SKM-1 (cell line): ENCODE results near the gene HIC1.
"Not testable (repeated sequence)": the region's sequence is repeated elsewhere in the genome, so short reads cannot be mapped to it uniquely, and the experiment has no call there.

Experiments used
- DNase-seq: peaks from one replicate; lab custom pipeline; 2025; ENCODE audit not compliant: unreplicated experiment; lab: John Stamatoyannopoulos, UW

Gene HIC1, protein sequence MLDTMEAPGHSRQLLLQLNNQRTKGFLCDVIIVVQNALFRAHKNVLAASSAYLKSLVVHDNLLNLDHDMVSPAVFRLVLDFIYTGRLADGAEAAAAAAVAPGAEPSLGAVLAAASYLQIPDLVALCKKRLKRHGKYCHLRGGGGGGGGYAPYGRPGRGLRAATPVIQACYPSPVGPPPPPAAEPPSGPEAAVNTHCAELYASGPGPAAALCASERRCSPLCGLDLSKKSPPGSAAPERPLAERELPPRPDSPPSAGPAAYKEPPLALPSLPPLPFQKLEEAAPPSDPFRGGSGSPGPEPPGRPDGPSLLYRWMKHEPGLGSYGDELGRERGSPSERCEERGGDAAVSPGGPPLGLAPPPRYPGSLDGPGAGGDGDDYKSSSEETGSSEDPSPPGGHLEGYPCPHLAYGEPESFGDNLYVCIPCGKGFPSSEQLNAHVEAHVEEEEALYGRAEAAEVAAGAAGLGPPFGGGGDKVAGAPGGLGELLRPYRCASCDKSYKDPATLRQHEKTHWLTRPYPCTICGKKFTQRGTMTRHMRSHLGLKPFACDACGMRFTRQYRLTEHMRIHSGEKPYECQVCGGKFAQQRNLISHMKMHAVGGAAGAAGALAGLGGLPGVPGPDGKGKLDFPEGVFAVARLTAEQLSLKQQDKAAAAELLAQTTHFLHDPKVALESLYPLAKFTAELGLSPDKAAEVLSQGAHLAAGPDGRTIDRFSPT

DNA sequence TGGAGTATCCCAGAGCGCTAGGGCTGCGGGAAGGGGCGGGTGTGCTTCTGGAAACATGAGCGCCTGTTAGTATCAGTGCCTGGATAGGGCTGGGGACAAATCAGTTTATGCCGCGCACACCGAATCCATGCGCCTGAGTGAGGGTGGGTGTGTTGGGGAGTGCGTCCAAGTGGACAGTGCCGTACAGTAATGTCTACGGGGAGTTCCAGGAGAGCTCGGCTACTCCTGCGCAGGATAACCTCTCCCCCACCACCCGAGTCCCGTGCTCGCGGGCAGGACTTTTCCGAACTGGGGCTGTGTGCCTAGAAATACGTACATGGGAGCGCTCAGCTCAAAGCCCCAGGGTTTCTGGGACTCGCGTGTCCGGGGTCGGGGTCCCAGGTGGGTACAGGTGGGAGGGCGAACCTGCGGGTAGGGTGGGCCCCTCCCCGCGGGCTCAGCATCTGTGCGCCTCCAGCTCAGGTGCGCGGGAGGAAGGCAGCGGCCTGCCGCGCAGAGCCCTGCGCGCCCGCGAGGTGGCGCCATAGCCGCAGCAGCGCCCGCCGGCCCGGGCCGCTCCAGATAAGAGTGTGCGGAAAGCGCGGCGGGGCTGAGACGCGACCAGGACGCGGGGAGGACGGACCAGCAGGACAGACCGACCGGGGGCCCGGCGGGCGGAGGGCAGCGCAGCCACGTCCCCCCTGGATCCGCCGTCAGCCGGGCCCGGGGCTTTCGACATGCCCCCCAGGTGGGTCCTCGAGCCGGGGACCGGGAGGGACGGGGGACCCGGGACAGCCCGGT is at the start of gene HIC1:
Gene HIC1 (plus strand): TSS at position 592 of the 780 bp plus-strand sequence. CDS start 1,588 bp downstream, outside the sequence.
- DNase-seq: peak; percentile 25

- no peak for DNase-seq
These were observed 46.4 kb upstream of the HIC1 start for GRCh38 chr17:2008332-2009126.

DNA sequence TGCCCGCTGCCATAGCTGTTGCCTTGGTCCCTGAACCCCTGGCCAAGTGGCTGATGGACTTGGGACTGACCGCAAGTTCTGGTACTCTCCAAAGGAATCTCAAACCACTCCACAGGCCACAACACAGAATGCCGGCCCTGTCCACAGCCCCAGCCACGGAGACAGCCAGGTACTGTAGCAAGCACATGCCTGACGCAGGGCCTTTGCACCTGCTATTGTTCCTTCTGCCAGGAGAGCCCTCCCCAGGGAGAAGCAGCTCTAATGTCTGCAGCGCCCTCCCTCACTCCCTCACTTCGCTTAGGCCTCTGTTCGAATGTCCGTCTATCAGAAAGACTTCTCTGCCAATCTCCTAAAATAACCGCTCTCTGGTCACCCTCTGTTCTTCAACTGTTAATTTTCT is 45.2 kb upstream of the HIC1 start:
- DNase-seq: no peak

DNA sequence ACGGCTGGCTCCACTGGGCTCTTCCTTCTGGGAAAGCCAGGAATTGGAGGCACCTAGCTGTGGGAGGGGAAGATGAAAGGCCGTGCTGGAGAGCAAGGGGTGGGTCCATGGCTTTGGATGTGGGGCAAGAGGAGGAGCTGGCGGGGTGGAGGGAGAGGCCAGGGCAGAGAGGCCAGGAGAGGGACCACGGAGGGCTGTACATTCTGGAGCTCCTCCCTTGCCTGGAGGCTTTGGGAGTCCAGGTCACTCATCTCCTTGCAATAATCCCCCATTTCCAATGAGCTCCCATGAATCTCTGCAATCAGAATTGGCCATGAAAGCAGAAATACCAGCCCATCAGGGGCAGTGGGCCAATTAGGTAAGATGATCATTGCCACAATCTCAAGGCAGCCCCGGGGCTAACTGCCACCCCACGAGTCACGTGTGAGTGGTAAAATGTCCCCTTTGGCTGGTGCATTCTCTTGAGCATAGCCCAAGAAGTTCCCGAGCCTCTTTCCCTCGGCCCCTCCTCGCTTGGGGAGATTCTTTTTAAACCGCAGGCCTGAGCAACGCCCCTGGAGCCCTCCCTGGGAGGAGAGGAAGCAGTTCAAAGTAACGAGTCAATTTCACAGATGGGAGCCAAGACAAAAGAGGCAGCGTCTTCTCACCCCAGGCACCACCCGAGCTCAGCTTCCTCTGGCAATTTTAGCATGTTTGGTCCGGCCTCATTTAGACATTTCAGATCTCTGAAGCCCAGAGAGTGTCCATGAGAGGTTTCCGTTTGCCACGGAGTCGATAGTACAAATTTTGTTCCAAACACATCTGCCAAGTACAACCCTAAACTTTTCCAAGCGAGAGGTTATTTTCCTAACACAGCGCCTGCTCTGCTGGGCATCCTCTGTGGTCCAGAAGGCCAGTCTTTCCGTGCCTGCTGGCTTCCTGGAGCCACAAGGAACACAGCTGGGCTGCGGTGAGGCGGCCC is 43.2 kb upstream of the HIC1 start:
- DNase-seq: no peak

DNA sequence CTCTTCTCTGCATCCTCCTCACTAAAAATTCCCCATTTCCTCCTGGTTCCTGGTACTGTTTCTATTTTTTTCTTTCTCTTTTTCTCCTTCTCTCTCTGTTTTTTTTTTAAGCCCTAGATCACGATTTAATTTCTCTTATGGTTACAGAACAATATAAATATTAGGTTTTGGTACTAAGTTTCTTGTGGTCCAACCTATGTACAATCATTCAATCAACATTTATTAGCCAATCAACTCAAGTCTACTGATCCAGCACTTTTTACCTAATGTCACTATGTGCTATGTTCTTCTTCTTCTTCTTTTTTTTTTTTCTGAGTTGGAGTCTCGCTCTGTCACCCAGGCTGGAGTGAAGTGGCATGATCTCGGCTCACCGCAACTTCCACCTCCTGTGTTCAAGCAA is 42.4 kb upstream of the HIC1 start:
- no peak for DNase-seq

GRCh38 chr17:2013220-2013993 is 41.5 kb upstream of the HIC1 start:
- DNase-seq: not testable (repeated sequence)

DNA sequence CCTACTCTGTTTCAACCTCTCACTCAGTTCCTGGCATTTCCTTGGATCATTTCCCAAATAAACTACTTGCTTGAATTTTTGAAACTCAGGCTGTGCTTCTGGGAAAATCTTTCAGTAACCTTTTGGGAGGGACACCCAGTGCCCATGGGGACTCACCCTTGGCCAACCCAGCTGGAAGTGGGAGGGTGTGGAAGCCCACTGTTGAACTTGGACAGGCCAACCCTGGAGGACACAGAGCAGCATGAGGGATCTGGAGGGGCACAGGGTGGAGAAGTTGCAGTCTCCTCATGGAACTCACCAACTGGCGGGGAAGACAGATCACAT is 40.9 kb upstream of the HIC1 start:
- no peak for DNase-seq

DNA sequence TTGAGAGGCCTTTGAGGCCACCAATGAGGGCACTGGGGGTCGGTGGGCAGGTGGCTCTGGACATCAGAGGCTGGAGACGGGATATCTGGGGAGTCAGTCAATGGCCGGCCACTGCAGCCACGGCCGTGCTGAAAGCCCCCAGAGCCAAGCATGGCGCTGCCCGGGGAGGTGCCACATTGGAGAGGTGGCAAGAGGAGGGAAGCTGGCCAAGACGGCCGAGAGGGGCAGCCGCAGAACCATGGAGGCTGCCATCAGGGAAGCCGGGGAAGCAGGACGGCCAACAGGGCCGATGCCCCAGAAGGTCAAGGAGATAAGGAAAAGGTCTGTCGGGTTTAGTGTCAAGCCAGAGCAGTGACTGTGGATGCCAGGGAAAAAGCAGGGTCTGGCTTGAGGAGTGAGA is 39.6 kb upstream of the HIC1 start:
- no peak for DNase-seq

GRCh38 chr17:2016494-2016893 is 38.4 kb upstream of the HIC1 start:
- DNase-seq: no peak

DNA sequence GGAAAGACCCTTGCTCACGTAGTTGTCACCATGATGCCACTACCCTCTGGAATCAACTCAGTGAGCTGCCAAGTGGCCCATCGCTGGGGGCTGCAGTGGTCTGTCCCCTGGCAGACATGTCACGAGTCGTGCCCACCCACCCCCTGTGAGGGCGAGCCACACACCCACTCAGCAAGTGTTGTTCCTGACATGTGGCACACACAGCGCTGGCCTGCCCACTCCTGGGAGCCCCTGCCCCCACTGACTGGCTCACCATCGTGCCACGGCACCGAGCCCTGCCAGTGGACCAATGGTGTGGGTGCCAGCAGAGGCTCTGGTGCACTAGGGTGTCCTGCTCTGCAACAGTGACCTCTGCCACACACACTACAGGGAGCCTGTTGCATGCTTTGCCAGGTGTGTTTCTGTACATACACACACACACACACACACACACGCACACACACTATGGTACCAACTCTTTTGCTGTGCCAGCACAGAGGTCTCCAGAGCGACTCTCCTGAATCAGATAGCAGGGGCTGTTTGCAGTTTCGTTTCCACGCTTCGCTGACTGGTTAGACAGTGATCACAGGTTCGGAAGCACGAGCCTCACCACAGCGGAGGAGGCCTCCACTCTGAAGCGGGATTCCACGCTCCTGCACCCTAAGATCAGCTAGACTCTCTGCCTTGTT is 37.5 kb upstream of the HIC1 start:
- DNase-seq: no peak

DNA sequence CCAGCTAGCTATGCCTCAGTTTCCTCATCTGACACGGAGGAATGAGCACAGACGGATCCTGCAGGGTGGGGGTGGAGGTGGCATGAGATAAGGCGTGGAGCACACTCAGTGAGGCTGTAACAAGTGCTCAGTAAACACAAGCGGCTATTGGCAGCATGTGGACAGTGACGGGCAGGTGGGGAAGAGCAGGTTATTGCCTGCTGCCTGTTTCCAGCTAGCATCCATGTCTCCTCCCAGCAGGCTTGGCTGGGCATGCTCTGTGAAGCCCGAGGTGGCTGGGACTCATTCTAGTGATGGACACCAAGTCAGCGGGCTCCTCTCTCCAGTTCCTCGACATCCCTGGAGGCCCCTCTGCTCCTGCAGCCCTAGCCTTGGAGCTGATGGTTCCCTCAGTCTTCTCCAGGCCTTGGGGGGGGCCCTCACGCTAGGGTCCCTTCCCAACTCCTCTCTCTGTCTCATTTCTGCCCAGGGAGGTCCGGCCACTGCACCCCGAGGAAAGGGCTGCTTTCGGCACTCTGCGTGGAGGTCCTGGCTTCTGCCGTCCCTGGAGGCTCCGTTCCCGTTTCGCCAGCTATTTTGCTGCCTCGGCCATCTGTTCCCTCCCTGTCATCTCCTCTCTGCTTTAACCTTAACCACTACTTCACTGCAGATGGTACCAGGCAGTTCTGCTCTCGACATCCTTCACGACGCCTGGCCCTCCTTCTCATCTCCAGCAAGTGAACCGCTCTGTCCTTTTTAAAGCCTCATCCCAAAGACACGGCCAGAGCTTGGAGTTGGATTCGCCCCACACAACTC is 36.0 kb upstream of the HIC1 start:
- no peak for DNase-seq

DNA sequence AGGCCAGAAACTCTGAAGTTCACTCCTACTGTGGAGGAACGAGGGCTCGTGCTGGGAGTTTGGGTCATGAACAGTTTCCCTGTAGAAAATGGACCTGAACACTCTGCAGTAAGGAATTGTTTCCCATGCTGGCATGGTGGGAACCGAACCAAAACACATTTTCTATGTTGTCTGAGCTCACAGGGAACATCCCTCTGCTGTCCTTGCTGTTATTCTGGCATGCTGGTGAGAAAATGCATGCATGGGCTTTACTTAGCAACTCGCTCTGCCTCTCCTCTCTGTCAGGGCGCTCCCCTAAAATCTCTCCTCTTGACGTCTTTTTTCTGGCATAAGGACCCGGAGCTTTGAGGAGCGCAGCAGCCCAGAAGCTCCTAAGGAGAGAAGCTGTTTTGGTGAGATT is 35.2 kb upstream of the HIC1 start:
- DNase-seq: no peak

DNA sequence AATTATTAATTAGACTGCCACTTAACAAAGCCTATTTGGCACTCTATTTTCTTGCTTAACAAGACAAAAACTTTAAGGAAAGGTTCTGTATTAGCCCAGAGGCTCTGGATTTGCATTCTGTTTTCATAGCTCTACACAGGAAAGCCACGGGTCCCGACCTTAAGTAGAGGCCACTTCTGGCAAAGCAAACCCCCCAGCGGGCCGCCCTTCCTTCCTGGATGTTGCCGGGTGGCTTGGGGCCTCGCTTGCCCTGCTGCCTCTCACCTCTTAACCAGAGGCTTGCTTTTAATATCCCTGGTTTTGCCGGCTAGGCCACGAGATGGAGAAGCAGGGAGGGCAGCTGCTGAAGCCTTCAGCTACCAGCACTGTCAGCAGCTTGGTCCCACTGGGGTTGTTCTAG is 34.2 kb upstream of the HIC1 start:
- no peak for DNase-seq

DNA sequence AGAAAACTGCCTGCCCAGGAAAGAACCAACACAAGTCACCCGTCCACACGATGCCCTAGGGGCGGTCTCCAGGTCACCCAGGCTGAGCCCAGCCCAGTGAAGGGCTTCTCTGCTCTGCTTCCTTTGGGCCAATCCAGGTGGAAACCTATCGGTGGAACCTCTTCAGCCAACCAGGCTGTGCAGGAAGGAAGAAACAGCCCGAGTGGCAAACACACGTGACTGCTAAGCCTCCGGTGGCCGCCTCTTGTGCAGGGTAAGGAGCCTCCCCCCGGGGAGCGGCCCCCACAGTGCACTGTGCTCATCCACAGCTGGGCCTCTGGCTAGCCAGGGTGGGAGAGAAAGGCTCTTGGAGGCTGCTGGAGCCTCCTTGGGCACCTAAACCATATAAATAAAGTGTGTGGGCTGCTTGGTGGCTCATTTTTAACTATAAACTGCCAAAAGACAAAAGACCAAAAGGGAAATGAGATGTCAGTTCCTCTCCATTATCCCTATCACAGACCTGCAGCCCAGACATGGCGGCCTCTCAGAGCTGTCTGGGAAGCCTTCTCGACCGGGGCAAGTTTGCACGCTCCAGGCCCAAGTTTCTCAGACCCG is 32.2 kb upstream of the HIC1 start:
- DNase-seq: no peak

- DNase-seq: no peak
These were observed 31.6 kb upstream of the HIC1 start for GRCh38 chr17:2023256-2023655.

DNA sequence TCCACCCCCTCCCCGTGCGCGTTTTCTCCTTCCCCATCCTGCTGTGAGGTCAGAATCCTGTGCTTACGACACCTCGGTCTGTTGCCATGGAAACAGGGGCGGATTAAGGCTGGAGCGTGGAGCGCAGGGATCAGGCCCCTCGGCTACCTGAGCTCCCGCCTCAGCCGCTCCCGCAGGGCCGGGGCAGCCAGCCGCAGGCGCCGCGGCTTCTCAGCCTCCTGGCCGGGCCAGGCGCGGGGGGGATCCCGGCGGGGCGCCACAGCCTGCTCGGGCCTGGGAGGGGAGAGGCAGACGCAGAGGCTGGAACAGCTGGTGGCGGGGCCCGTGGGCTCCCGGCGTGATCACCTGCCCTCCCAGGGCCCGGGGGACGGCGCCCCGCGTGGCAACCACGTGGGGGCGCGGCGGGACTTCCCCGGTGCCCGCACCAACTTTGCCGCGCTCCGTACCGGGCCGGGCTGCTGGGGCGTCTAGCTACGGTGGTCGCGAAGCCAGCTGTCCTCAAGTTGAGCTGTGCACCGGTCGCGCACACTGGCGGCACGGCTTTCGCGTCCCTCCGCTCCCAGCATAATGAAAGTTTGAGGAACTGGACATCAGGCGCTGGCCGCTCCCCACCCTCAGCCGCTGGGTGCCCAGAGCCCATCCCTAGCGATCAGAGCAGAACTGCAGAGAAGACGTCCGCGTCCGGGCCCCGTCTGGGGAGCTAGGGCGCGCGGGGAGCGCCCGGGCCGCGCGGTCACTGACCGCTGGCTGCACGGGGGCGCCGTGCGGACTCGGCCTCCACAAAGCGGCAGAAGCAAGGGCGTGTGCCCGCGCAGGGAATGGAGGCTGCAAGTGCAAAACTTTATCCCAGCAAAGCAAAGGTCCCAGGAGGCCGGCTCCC is 31.0 kb upstream of the HIC1 start:
- no peak for DNase-seq
